GM18508 (cell line): ENCODE data around the gene REM2.

Experiments
- ATAC-seq: cut with Tn5 transposase; IDR thresholded peaks from one replicate; pipeline ENCODE4 v1.9.1; 2021; ENCODE audit warnings: moderate number of reproducible peaks; ENCODE audit not compliant: insufficient read depth, unreplicated experiment

REM2 gene

GRCh38 chr14:22872033-22872832 lies 10.8 kb upstream of the REM2 start:
- ATAC-seq: no peak

DNA sequence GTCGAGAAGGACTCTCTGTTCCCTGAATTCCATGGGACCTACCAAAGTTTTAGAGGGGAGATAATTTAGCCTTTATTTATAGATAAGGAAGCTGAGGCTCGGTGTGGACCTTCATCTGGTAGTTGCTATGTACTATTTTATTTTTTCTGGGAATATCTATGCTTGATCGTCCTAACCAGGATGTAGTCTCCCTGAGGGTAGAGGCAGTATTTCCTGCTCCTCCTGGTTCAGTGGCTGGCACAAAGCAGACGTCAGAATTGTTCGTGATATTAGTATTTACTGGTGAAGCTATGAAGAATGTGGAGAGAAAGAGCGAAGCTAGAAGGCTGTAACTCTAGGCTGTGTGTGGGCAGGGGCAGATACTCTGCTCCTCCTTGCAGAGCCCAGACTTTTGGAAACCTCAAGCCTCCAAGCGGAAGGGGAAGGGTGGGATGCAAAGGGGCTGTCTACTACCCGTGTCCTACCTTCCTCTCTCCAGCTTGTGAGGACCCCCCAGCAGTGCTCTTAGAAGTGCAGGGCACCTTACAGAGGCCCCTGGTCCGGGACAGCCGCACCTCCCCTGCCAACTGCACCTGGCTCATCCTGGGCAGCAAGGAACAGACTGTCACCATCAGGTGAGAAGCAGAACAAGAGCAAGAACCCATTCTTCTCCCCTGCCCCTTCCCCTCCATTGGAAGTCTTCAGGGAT lies 10.0 kb upstream of the REM2 start:
- ATAC-seq: no peak

DNA sequence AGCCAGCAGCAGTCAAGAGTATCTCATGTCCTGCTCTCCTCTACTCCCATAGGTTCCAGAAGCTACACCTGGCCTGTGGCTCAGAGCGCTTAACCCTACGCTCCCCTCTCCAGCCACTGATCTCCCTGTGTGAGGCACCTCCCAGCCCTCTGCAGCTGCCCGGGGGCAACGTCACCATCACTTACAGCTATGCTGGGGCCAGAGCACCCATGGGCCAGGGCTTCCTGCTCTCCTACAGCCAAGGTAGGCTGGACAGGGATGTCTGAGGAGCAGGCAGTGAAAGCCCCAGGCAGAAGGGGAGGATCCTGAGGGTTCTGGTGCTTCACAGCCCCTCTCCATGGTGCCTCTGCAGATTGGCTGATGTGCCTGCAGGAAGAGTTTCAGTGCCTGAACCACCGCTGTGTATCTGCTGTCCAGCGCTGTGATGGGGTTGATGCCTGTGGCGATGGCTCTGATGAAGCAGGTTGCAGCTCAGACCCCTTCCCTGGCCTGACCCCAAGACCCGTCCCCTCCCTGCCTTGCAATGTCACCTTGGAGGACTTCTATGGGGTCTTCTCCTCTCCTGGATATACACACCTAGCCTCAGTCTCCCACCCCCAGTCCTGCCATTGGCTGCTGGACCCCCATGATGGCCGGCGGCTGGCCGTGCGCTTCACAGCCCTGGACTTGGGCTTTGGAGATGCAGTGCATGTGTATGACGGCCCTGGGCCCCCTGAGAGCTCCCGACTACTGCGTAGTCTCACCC lies 7.8 kb upstream of the REM2 start:
- no peak for ATAC-seq

GRCh38 chr14:22875748-22876319 lies 7.2 kb upstream of the REM2 start:
- ATAC-seq: no peak

DNA sequence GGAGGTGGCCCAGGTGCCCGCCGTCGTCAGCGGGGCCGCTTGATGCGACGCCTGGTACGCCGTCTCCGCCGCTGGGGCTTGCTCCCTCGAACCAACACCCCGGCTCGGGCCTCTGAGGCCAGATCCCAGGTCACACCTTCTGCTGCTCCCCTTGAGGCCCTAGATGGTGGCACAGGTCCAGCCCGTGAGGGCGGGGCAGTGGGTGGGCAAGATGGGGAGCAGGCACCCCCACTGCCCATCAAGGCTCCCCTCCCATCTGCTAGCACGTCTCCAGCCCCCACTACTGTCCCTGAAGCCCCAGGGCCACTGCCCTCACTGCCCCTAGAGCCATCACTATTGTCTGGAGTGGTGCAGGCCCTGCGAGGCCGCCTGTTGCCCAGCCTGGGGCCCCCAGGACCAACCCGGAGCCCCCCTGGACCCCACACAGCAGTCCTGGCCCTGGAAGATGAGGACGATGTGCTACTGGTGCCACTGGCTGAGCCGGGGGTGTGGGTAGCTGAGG lies 6.0 kb upstream of the REM2 start:
- ATAC-seq: no peak

- no peak for ATAC-seq
Measured at GRCh38 chr14:22878271-22879246, 4.5 kb upstream of the REM2 start.

DNA sequence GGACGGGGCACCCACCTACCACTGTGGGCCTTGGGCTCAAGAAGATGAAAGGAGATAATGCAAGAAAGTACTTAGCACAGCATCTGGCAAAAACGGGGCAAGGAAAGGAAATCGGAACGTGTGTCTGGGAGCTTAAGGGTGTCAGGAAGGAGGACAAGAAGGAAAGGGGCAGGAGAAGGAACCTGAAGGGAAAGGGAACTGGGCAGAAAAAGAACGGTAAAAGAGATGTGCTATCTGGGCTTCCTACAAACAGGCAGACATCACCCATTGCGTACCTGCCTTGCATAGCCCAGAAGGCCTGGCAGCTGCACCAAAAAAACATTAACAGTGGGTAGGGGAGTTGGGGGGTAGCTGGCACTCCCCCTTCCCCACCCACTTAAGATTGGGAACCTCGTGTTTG lies 958 bp upstream of the REM2 start:
- ATAC-seq: no peak

DNA sequence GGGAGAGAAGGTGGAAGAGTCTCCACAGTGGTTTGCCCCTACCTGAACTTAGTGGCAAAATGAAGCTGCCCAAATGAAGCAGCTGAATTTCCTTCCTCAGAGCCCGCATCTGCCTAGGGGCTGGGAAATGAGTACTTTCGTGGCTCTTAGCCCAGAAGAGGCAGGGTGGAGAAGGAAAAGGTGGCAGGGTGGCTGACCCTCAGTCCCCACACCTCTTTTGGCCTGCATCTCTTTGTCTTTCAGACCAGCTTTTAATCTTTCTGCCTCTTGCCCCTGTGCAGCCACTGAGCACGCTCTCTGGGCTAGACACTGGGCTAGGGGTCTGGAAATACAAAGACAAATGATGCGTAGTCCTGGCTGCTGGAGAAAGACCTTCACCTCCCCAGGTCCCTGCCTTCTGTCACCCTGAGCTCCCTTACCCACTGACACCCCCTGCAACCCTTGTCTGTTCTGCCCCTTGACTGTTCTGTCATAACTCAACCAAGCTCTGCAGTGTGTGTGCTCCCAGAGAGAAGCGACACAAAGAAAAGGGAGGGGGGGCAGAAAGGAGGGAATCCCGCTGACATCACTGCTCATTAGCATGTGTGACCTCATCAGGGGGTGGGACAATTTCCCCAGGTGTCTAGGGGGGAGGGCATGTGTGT lies 371 bp upstream of the REM2 start:
- ATAC-seq: no peak

- ATAC-seq: no peak
Measured at GRCh38 chr14:22884076-22884737, 1.2 kb downstream of the REM2 start.

DNA sequence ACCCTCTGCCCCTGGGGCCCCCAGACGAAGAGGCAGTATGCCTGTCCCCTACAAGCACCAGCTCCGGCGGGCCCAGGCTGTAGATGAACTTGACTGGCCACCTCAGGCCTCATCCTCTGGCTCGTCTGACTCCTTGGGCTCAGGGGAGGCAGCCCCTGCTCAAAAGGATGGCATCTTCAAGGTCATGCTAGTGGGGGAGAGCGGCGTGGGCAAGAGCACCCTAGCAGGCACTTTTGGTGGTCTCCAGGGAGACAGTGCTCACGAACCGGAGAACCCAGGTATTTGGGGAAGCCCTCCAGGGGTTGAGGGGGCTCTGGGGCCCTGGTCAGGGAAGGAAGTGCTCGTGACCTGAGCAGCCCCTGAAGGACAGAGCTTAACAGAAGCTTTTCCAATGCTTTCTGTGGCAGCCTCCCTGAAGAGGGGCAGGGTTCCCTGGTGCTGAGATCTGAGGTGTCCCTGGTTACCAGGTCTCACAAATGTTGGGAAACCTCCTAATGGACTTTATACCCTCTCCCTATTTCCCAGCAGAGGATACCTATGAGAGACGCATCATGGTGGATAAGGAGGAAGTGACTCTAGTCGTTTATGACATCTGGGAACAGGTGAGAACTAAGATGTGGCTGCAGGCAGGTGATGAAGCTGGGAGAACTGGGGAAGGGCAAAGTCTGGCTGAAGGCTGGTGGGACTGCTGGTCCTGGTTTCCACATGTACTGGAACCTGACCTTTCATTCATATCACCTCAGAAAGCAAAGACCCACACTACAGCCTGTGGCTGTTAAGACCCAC lies 1.9 kb downstream of the REM2 start:
- no peak for ATAC-seq

GRCh38 chr14:22885975-22886374 lies 3.0 kb downstream of the REM2 start:
- ATAC-seq: no peak

DNA sequence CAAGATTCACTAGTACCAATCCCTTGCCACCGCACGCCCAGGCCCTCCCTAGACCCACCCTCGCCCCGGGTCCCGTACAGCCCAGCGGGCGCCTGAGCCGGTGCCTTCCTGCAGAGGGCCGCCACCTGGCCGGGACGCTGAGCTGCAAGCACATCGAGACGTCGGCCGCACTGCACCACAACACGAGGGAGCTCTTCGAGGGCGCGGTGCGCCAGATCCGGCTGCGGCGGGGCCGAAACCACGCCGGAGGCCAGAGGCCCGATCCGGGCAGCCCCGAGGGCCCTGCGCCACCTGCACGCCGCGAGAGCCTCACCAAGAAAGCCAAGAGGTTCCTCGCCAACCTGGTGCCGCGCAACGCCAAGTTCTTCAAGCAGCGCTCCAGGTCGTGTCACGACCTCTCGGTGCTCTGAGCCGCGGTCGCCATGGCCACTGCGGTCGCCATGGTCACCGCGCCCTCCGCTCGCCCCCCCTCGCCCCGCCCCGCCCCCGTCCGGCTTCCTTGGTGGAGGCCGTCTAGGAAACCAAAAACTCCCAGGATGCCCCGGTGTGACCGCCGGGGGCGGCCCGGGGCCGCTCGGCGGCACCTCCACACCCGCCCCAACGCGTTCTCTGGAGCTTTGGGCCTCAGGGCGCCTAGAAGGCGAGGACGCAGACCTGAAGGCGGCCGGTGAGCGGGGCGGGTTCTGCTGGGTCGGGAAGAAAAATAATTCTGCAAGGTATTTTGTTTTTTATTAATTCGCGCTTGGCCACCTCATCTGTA lies 3.7 kb downstream of the REM2 start:
- ATAC-seq: no peak

DNA sequence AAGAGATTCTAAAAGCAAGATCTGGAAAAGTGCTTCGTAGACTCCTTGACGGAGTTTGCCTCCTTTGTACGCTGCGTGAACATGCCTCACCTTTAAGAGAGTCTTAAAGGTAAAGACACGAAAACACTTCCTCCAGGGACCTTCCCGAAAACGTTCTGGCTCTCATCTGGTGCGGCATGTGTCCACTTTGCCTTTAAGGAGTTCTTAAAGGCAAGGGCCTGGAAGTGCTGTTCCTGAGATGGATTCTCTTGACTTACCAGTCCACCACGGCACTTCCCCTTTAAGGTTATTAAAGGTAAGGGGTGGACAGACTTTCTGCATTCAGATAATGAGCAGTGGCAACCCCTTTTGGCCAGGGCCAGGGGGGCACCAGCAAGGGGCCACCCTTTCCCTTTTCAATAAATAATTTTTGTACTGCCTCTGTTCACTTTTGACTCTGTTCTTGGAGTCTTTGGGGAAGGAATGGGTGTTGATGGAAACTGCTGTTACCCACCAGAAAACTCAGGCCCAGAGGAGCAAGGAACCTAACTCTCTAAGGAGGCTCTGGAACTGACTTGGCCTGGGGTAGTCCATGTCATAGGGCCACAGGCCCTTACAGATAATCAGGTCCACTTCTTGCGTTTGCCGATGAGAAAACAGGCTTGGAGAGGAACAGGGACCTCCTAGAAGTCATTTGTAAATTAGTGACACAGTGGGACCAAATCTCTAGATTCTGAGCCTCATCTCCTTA lies 4.4 kb downstream of the REM2 start:
- ATAC-seq: no peak

GRCh38 chr14:22887990-22888378 lies 5.0 kb downstream of the REM2 start:
- no peak for ATAC-seq

DNA sequence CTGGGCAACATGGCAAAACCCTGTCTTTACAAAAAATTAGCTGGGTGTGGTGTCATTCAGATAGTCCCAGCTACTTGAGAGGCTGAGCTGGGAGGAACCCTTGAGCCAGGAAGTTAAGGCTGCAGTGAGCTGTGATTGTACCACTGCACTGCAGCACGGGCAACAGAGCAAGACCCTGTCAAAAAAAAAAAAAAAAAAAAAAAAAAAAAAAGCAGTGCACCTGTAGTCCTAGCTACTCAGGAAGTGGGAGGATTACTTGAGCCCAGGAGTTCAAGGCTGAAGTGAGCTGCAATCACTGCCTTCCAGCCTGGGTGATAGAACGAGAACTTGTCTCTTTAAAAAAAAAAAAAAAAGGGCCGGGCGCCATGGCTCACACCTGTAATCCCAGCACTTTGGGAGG lies 5.6 kb downstream of the REM2 start:
- no peak for ATAC-seq

- ATAC-seq: no peak
Measured at GRCh38 chr14:22890416-22890815, 7.4 kb downstream of the REM2 start.
